ENCODE measurements around the gene NPLOC4. TPM values are rescaled to one million over a fixed set of nuclear protein-coding genes. Genes with fewer than 3 reads are reported as not detected.

Gene NPLOC4
- total and polyA plus RNA-seq, 2 of the 13 experiments (the other 11 are each of a cell fraction or from before 2014, with no cell fraction given), result 57.0 to 97.0 TPM

DNA sequence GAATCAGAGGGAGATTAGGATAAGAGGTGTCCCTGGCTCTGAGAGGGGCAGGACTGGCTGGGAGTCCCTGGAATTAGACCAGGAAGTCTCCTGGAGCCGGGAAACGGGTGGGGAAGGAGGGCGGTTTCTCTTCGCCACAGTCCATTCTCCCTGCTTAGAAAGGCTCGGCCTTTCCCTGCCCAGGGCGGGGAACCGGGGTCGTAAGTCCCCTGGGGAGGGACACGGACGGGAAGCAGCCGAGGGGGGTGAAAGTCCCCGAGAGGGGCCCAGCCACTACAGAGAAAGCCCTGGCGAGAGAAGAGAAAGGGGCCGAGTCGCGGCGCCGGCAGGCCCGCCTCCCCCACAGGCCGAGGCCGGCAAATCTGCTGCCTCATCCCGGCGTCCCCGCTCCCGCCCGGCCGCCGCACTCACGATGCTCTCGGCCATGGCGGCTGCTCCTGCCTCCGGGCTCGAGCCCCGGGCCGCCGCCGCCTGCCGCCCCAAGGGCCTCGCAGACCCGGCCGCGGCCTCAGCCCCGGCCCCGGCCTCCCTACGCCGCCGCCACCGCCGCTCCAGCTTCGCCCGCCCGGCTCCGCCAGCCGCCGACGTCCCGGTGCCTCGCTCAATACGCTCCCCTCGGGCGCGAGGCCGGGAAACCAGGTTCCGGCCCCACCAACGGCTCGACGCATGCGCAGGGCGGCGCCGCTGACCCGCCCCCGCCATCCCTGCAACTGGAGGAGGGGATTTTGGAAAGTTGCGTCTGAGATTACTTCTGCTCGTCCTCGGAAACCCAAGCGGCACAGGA lies at the start of gene NPLOC4, which contains the start of gene TSPAN10 (continued):
- TF ChIP-seq, protein P1, sequence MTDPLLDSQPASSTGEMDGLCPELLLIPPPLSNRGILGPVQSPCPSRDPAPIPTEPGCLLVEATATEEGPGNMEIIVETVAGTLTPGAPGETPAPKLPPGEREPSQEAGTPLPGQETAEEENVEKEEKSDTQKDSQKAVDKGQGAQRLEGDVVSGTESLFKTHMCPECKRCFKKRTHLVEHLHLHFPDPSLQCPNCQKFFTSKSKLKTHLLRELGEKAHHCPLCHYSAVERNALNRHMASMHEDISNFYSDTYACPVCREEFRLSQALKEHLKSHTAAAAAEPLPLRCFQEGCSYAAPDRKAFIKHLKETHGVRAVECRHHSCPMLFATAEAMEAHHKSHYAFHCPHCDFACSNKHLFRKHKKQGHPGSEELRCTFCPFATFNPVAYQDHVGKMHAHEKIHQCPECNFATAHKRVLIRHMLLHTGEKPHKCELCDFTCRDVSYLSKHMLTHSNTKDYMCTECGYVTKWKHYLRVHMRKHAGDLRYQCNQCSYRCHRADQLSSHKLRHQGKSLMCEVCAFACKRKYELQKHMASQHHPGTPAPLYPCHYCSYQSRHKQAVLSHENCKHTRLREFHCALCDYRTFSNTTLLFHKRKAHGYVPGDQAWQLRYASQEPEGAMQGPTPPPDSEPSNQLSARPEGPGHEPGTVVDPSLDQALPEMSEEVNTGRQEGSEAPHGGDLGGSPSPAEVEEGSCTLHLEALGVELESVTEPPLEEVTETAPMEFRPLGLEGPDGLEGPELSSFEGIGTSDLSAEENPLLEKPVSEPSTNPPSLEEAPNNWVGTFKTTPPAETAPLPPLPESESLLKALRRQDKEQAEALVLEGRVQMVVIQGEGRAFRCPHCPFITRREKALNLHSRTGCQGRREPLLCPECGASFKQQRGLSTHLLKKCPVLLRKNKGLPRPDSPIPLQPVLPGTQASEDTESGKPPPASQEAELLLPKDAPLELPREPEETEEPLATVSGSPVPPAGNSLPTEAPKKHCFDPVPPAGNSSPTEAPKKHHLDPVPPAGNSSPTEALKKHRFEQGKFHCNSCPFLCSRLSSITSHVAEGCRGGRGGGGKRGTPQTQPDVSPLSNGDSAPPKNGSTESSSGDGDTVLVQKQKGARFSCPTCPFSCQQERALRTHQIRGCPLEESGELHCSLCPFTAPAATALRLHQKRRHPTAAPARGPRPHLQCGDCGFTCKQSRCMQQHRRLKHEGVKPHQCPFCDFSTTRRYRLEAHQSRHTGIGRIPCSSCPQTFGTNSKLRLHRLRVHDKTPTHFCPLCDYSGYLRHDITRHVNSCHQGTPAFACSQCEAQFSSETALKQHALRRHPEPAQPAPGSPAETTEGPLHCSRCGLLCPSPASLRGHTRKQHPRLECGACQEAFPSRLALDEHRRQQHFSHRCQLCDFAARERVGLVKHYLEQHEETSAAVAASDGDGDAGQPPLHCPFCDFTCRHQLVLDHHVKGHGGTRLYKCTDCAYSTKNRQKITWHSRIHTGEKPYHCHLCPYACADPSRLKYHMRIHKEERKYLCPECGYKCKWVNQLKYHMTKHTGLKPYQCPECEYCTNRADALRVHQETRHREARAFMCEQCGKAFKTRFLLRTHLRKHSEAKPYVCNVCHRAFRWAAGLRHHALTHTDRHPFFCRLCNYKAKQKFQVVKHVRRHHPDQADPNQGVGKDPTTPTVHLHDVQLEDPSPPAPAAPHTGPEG (CRISPR knock-in tag; IDR thresholded peaks at IDR 0.05), result peak; percentile 90; the same call in 1 of the 2 replicates
- TF ChIP-seq ZNF567 (CRISPR knock-in tag; IDR thresholded peaks at IDR 0.05; ENCODE audit: borderline replicate concordance) (no peak), POLR2G (IDR thresholded peaks at IDR 0.05; ENCODE audit: low read depth, low read length) (peak; percentile 85)
- TF ChIP-seq, protein P2, sequence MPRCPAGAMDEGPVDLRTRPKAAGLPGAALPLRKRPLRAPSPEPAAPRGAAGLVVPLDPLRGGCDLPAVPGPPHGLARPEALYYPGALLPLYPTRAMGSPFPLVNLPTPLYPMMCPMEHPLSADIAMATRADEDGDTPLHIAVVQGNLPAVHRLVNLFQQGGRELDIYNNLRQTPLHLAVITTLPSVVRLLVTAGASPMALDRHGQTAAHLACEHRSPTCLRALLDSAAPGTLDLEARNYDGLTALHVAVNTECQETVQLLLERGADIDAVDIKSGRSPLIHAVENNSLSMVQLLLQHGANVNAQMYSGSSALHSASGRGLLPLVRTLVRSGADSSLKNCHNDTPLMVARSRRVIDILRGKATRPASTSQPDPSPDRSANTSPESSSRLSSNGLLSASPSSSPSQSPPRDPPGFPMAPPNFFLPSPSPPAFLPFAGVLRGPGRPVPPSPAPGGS (CRISPR knock-in tag; IDR thresholded peaks at IDR 0.05), result no peak; the same call in none of the 2 replicates

Data from HepG2 (cell line).